ENCODE results near the gene NBEAL2.

The NBEAL2 gene

GRCh38 chr3:46966811-46967210 is 12.7 kb upstream of the NBEAL2 start:
- DNase-seq: no peak

- no peak for DNase-seq
Observed at GRCh38 chr3:46968783-46969428, 10.6 kb upstream of the NBEAL2 start.

- no peak for DNase-seq
Observed at GRCh38 chr3:46970391-46971091, 8.9 kb upstream of the NBEAL2 start.

GRCh38 chr3:46971151-46971550 is 8.3 kb upstream of the NBEAL2 start:
- no peak for DNase-seq

- DNase-seq: no peak
Observed at GRCh38 chr3:46971742-46972141, 7.7 kb upstream of the NBEAL2 start.

GRCh38 chr3:46972396-46972795 is 7.1 kb upstream of the NBEAL2 start:
- DNase-seq: no peak

GRCh38 chr3:46974421-46975171 is 4.9 kb upstream of the NBEAL2 start:
- DNase-seq: no peak

- DNase-seq: peak; percentile 79
Observed at GRCh38 chr3:46976326-46977190, 2.9 kb upstream of the NBEAL2 start, which contains the start of gene CCDC12. TSS of gene CCDC12 (minus strand) at chr3:46976745. CDS start at chr3:46976732, 13 bp downstream.

- DNase-seq: no peak
Observed at GRCh38 chr3:46977811-46978195, 1.7 kb upstream of the NBEAL2 start.

GRCh38 chr3:46978381-46978780 is 1.1 kb upstream of the NBEAL2 start:
- no peak for DNase-seq

GRCh38 chr3:46979958-46980497 is 562 bp downstream of the NBEAL2 start:
- no peak for DNase-seq

- no peak for DNase-seq
Observed at GRCh38 chr3:46981932-46982471, 2.5 kb downstream of the NBEAL2 start.

GRCh38 chr3:46982546-46982945 is 3.1 kb downstream of the NBEAL2 start:
- no peak for DNase-seq

- no peak for DNase-seq
Observed at GRCh38 chr3:46984591-46985459, 5.4 kb downstream of the NBEAL2 start.

- DNase-seq: no peak
Observed at GRCh38 chr3:46985588-46985987, 6.1 kb downstream of the NBEAL2 start.

- DNase-seq: no peak
Observed at GRCh38 chr3:46986055-46986730, 6.7 kb downstream of the NBEAL2 start.

GRCh38 chr3:46986782-46987310 is 7.4 kb downstream of the NBEAL2 start:
- DNase-seq: no peak

- DNase-seq: no peak
Observed at GRCh38 chr3:46987319-46987742, 7.9 kb downstream of the NBEAL2 start.

- DNase-seq: no peak
Observed at GRCh38 chr3:46987743-46988401, 8.4 kb downstream of the NBEAL2 start.

- no peak for DNase-seq
Observed at GRCh38 chr3:46988616-46989015, 9.2 kb downstream of the NBEAL2 start.
